Uterus (tissue), 4 donors: ENCODE results near the gene ABLIM2. TPM values are rescaled to one million over a fixed set of nuclear protein-coding genes. Genes with fewer than 3 reads are reported as not detected.

Source experiments
- DNase-seq, 2 donors: peaks; one replicate each; pipeline ENCODE4 v3.0.0-alpha.2; 2019 to 2020
- H3K27ac ChIP-seq, 2 donors: fragments of 200-600 bp; sonication (generic); 1 replicate in 1 of 2; 2 replicates in 1 of 2; pipeline ENCODE4 v1.5.1; 2016 to 2018
- H3K27me3 ChIP-seq, 2 donors: fragments of 200-600 bp; sonication (generic); one replicate each; pipeline ENCODE4 v1.5.1; 2018 to 2019; ENCODE audit warnings: control low read depth in 1 of 2
- H3K36me3 ChIP-seq, 2 donors: fragments of 200-600 bp; sonication (generic); one replicate each; pipeline ENCODE4 v1.5.1; 2019; ENCODE audit warnings: control low read depth in 1 of 2
- H3K4me1 ChIP-seq, 2 donors: fragments of 200-600 bp; sonication (generic); one replicate each; pipeline ENCODE4 v1.5.1; 2018 to 2019; ENCODE audit warnings: control low read depth in 1 of 2
- H3K4me3 ChIP-seq, 2 donors: fragments of 200-600 bp; sonication (generic); 1 replicate in 1 of 2; 2 replicates in 1 of 2; pipeline ENCODE4 v1.5.1; 2018 to 2019; ENCODE audit warnings: mild to moderate bottlenecking in 1 of 2
- H3K9me3 ChIP-seq, 2 donors: fragments of 200-600 bp; sonication (generic); one replicate each; pipeline ENCODE4 v1.5.1; 2019; ENCODE audit warnings: control low read depth in 1 of 2
- POLR2A ChIP-seq, 2 donors: fragments of 450-650 bp; IDR thresholded peaks; one replicate each; pipeline ENCODE4 v1.6.1; 2016; ENCODE audit warnings: antibody characterized with exemption in 2 of 2, mild to moderate bottlenecking in 1 of 2, moderate library complexity in 1 of 2
- intact Hi-C: fragments of 100-400 bp; cut with DNase I; formaldehyde crosslinking; loops from one replicate; pipeline ENCODE4 v1.15.1; 2023; ENCODE audit warnings: low total_unique reads
- total RNA-seq, 4 donors: library from RNA; depleted of rRNA in 3 of 4; stranded (reverse); fragments of >200 nt in 3 of 4; gene quantifications; one replicate each; pipeline versions ENCODE4 v1.1.0 to v1.2.4, GENCODE V29; 2014 to 2023
- TF ChIP-seq, protein P1 (sequence below), 4 experiments: fragments of 200-600 bp in 2 of 4; fragments of 450-650 bp in 2 of 4; sonication (generic) in 2 of 4; IDR thresholded peaks; one replicate each; pipeline ENCODE4 v1.5.1; 2016 to 2019; ENCODE audit warnings: antibody characterized with exemption in 4 of 4, mild to moderate bottlenecking in 2 of 4, moderate library complexity in 1 of 4
- donor health status: DM: yes; HTN: yes; CAD: no.

Gene ABLIM2
- total RNA-seq, 4 donors from 2014 or later, result 0.77 to 6.0 (median 1.5) TPM

- Histone ChIP-seq H3K4me3 (no peak overlapping the region), H3K27ac (no peak overlapping the region), H3K9me3 (no peaks in the 10 kb centered on the region), H3K36me3 (no peaks in the 10 kb centered on the region), H3K4me1 (peaks cover 4 to 16% of the 10 kb centered on the region in 2 donors), H3K27me3 (no peaks in the 10 kb centered on the region)
- TF ChIP-seq POLR2A (IDR thresholded peaks at IDR 0.05), result no peak
- TF ChIP-seq, protein P1, sequence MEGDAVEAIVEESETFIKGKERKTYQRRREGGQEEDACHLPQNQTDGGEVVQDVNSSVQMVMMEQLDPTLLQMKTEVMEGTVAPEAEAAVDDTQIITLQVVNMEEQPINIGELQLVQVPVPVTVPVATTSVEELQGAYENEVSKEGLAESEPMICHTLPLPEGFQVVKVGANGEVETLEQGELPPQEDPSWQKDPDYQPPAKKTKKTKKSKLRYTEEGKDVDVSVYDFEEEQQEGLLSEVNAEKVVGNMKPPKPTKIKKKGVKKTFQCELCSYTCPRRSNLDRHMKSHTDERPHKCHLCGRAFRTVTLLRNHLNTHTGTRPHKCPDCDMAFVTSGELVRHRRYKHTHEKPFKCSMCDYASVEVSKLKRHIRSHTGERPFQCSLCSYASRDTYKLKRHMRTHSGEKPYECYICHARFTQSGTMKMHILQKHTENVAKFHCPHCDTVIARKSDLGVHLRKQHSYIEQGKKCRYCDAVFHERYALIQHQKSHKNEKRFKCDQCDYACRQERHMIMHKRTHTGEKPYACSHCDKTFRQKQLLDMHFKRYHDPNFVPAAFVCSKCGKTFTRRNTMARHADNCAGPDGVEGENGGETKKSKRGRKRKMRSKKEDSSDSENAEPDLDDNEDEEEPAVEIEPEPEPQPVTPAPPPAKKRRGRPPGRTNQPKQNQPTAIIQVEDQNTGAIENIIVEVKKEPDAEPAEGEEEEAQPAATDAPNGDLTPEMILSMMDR (IDR thresholded peaks at IDR 0.05), result no peak
- peak in 1 of 2 donors; percentile 1 for DNase-seq
- intact Hi-C loops, result no loop called here
These were observed 224.7 kb downstream of the ABLIM2 start for GRCh38 chr4:7933651-7934510.

DNA sequence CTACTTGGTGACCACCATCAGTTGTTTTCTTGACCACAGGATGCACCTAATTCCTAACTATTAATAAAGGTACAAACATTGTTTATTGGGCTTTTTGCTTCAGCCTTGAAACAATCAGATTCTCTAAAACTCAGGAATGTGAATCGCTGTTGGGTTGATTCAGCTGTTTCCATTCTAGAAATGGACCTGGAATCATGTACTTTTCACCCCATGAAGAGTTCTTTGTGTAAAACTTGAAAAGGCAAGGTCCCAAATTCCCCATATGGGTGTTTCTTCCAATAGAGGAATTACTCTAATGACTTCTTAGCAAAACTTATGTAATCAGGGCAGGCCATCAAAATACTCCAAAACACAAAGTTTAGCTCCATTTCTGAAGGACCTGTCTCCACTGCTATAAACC, 226.3 kb downstream of the ABLIM2 start:
- no peak overlapping the region for H3K27ac ChIP-seq
- TF ChIP-seq, protein P1 (IDR thresholded peaks at IDR 0.05), result no peak
- TF ChIP-seq POLR2A (IDR thresholded peaks at IDR 0.05), result no peak
- intact Hi-C loops, result no loop called here
- DNase-seq, result no peak
- no peaks in the 10 kb centered on the region for H3K27me3 ChIP-seq
- no peak overlapping the region for H3K4me3 ChIP-seq
- peaks cover 2 to 11% of the 10 kb centered on the region in 2 donors for H3K4me1 ChIP-seq
- H3K9me3 ChIP-seq, result no peaks in the 10 kb centered on the region
- H3K36me3 ChIP-seq, result no peaks in the 10 kb centered on the region

DNA sequence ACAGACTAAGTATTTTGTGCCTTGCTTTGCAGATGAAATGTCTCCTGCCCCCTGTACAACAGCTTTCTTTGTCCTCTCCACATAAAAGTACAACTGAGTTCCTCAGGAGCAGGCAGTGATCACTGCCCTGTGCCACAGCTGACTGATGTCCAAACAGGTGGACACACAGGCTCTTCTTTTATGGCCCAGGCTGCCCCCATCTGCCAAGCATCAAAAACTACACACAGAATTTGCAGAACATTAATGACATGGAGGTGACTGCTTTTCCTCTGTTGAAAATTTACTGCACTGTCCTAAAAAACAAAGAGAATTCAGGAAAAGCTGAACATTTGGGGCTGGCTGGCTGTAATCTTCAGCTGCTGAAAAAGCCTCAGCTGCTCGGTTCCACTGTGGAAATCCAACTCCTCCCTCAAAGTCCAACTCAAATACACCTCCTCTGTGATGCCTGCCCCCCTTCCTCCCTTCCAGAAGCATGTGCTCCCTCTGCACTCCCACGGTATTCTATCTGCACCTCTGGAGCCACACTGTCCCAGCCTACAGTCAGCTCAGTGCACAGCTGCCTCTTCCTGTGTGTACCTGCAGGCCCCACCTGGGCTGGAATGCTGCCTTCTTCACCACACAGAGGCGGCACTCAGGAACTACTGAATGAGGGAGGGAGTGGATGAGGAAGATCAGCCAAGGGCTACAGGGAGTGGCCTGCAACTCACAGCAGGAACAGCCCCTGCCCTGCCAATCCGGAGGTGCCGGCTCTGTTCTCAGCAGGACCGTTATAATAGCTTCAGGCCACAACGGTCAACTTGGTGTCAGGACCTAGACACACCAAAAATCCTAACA, 229.3 kb downstream of the ABLIM2 start:
- Histone ChIP-seq H3K27ac (peak overlapping the region; percentile 13 to 22), H3K9me3 (no peaks in the 10 kb centered on the region), H3K36me3 (no peaks in the 10 kb centered on the region), H3K4me1 (peaks cover 0 to 11% of the 10 kb centered on the region in 2 donors), H3K27me3 (no peaks in the 10 kb centered on the region), H3K4me3 (no peak overlapping the region)
- DNase-seq, result no peak
- intact Hi-C loops, result no loop called here
- no peak for TF ChIP-seq POLR2A (IDR thresholded peaks at IDR 0.05)
- TF ChIP-seq, protein P1 (IDR thresholded peaks at IDR 0.05), result peak in 2 of 4 experiments; percentile 4 to 15

DNA sequence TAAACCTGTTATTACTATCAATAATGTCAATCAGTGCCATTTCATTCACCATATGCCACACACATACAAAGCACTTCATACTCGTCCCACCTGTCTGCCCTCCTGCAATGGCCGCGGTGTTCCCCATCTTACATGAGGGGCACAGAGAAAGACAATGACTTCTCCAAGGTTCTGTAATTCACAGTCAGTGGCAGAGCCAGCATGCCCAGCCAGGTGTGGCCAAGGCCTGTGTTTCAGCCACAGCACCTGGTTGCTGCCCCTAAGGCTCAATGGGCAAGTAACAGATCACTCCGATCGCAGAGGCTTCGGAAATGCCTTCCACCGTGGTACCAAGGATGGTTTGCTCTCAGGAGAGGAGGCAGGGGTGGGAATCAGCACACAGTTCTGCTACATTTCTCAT, 229.9 kb downstream of the ABLIM2 start:
- Histone ChIP-seq H3K4me3 (no peak overlapping the region), H3K9me3 (no peaks in the 10 kb centered on the region), H3K36me3 (no peaks in the 10 kb centered on the region), H3K27me3 (no peaks in the 10 kb centered on the region), H3K4me1 (peaks cover 0 to 11% of the 10 kb centered on the region in 2 donors), H3K27ac (peak overlapping the region in 1 of 2 donors; percentile 22)
- intact Hi-C loops, result no loop called here
- no peak for DNase-seq
- TF ChIP-seq POLR2A (IDR thresholded peaks at IDR 0.05), result no peak
- TF ChIP-seq, protein P1 (IDR thresholded peaks at IDR 0.05), result no peak

- H3K4me3 ChIP-seq, result no peak overlapping the region
- no peaks in the 10 kb centered on the region for H3K36me3 ChIP-seq
- no peak for DNase-seq
- H3K4me1 ChIP-seq, result peaks cover 0 to 11% of the 10 kb centered on the region in 2 donors
- H3K27ac ChIP-seq, result no peak overlapping the region
- no peaks in the 10 kb centered on the region for H3K9me3 ChIP-seq
- intact Hi-C loops, result no loop called here
- H3K27me3 ChIP-seq, result no peaks in the 10 kb centered on the region
- TF ChIP-seq, protein P1 (IDR thresholded peaks at IDR 0.05), result no peak
- no peak for TF ChIP-seq POLR2A (IDR thresholded peaks at IDR 0.05)
These were observed 231.8 kb downstream of the ABLIM2 start for GRCh38 chr4:7926822-7927221.
